Osteocyte (in vitro differentiated cells): ENCODE data around the gene YEATS2. TPM values are rescaled to one million over a fixed set of nuclear protein-coding genes. Genes with fewer than 3 reads are reported as not detected.

Experiments
- DNase-seq: peaks from one replicate; pipeline ENCODE4 v3.0.0; 2021; ENCODE audit warnings: mixed read lengths; ENCODE audit not compliant: unreplicated experiment; ENCODE audit errors: extremely low spot score
- H3K27ac Mint-ChIP-seq: one replicate; pipeline ENCODE4 v1.8.0; 2021; ENCODE audit warnings: mild to moderate bottlenecking, mixed read lengths; ENCODE audit not compliant: unreplicated experiment
- H3K27me3 Mint-ChIP-seq: one replicate; pipeline ENCODE4 v1.8.0; 2021; ENCODE audit warnings: mixed read lengths; ENCODE audit not compliant: unreplicated experiment
- H3K36me3 Mint-ChIP-seq: one replicate; pipeline ENCODE4 v1.8.0; 2021; ENCODE audit warnings: mixed read lengths; ENCODE audit not compliant: unreplicated experiment
- H3K4me1 Mint-ChIP-seq: one replicate; pipeline ENCODE4 v1.8.0; 2021; ENCODE audit warnings: mixed read lengths; ENCODE audit not compliant: unreplicated experiment
- H3K4me3 Mint-ChIP-seq: one replicate; pipeline ENCODE4 v1.8.0; 2021; ENCODE audit warnings: mild to moderate bottlenecking, moderate library complexity, mixed read lengths; ENCODE audit not compliant: unreplicated experiment
- H3K9me3 Mint-ChIP-seq: one replicate; pipeline ENCODE4 v1.8.0; 2021; ENCODE audit warnings: mixed read lengths; ENCODE audit not compliant: unreplicated experiment
- CTCF ChIP-seq: fragments of 200-600 bp; sonication (generic); IDR thresholded peaks from 2 replicates; pipeline ENCODE4 v1.5.0; 2021; ENCODE audit warnings: antibody characterized with exemption, mild to moderate bottlenecking, moderate library complexity
- total RNA-seq: library from RNA; stranded (reverse); gene quantifications from 2 replicates; pipeline ENCODE4 v1.2.1, GENCODE V29; 2021

The YEATS2 gene
- total RNA-seq, 1 donor from 2014 or later, result 41.4 TPM

- H3K4me1 Mint-ChIP-seq, result no peaks in the 10 kb centered on the region
- H3K27me3 Mint-ChIP-seq, result no peaks in the 10 kb centered on the region
- TF ChIP-seq CTCF, result no peak
- H3K27ac Mint-ChIP-seq, result no peak overlapping the region
- H3K9me3 Mint-ChIP-seq, result no peaks in the 10 kb centered on the region
- H3K36me3 Mint-ChIP-seq, result peaks cover 15% of the 10 kb centered on the region
- no peak for DNase-seq
- H3K4me3 Mint-ChIP-seq, result no peak overlapping the region
These were observed 118.0 kb downstream of the YEATS2 start for GRCh38 chr3:183815563-183815940.

- DNase-seq, result no peak
- no peaks in the 10 kb centered on the region for H3K9me3 Mint-ChIP-seq
- no peaks in the 10 kb centered on the region for H3K4me1 Mint-ChIP-seq
- no peak overlapping the region for H3K27ac Mint-ChIP-seq
- no peak for TF ChIP-seq CTCF
- H3K4me3 Mint-ChIP-seq, result no peak overlapping the region
- no peaks in the 10 kb centered on the region for H3K27me3 Mint-ChIP-seq
- peaks cover 15% of the 10 kb centered on the region for H3K36me3 Mint-ChIP-seq
These were observed 118.4 kb downstream of the YEATS2 start for GRCh38 chr3:183815951-183816475.

GRCh38 chr3:183816681-183817510, 119.3 kb downstream of the YEATS2 start:
- peaks cover 10% of the 10 kb centered on the region for H3K36me3 Mint-ChIP-seq
- H3K9me3 Mint-ChIP-seq, result no peaks in the 10 kb centered on the region
- no peak overlapping the region for H3K27ac Mint-ChIP-seq
- no peak overlapping the region for H3K4me3 Mint-ChIP-seq
- no peaks in the 10 kb centered on the region for H3K4me1 Mint-ChIP-seq
- H3K27me3 Mint-ChIP-seq, result no peaks in the 10 kb centered on the region
- DNase-seq, result no peak
- TF ChIP-seq CTCF, result no peak

GRCh38 chr3:183817639-183818038, 120.0 kb downstream of the YEATS2 start:
- no peak for DNase-seq
- no peak overlapping the region for H3K4me3 Mint-ChIP-seq
- peaks cover 3% of the 10 kb centered on the region for H3K4me1 Mint-ChIP-seq
- TF ChIP-seq CTCF, result no peak
- no peaks in the 10 kb centered on the region for H3K27me3 Mint-ChIP-seq
- H3K27ac Mint-ChIP-seq, result no peak overlapping the region
- peaks cover 9% of the 10 kb centered on the region for H3K36me3 Mint-ChIP-seq
- H3K9me3 Mint-ChIP-seq, result no peaks in the 10 kb centered on the region

GRCh38 chr3:183818041-183818620, 120.5 kb downstream of the YEATS2 start:
- Mint-ChIP-seq H3K36me3 (peaks cover 8% of the 10 kb centered on the region), H3K4me3 (no peak overlapping the region), H3K27ac (no peak overlapping the region), H3K27me3 (no peaks in the 10 kb centered on the region), H3K4me1 (peaks cover 3% of the 10 kb centered on the region), H3K9me3 (no peaks in the 10 kb centered on the region)
- TF ChIP-seq CTCF, result no peak
- no peak for DNase-seq
